ENCODE data around the gene GRHL1. TPM values are rescaled to one million over a fixed set of nuclear protein-coding genes. Genes with fewer than 3 reads are reported as not detected.

The GRHL1 gene
- total and polyA plus RNA-seq, 9 of the 15 experiments (the other 6 are each of a cell fraction or from before 2014, with no cell fraction given) = 1.7 to 6.1 (median 4.7) TPM

DNA sequence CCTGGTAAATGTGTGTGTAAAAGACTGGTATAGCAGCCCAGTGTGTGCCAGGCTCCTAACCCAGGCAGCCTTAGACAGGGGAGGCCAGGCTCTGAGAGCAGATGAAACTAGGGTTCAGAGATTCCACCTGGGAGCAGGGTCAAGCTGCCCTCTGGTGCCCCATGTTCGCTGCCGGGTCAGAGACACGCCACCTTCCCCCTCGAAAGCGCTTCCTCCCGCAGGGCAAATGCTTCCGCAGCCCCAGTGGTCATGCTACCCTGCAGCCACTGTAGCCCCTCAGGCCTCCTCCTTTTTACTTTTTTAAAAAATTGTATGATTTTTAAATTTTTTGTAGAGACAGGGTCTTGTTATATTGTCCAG is 81.2 kb downstream of the GRHL1 start:
- CTCF ChIA-PET (ENCODE audit: low intra/inter-chr PET ratio) = no interaction called here
- in situ Hi-C loops (cut with MboI) = no loop called here

More for the DNA sequence above, 81.2 kb downstream of the GRHL1 start:
- DNase-seq (ENCODE audit: extremely low read depth in 1 of 4, low spot score in 3 of 4) (no peak), FAIRE-seq (no peak), ATAC-seq (no peak)
- no peaks in the 10 kb centered on the region for H3K9me3 ChIP-seq (replicated peaks; ENCODE audit: control insufficient read depth, insufficient read depth, low read depth, low read length)
- H3K79me2 ChIP-seq (ENCODE audit: control insufficient read depth, insufficient read depth, low read length) = peaks cover 55% of the 10 kb centered on the region
- TF ChIP-seq NRF1 (conservative IDR thresholded peaks at IDR 0.05 in 1 of 2, IDR thresholded peaks at IDR 0.05 in 1 of 2) (no peak), ZNF655 (CRISPR knock-in tag; IDR thresholded peaks at IDR 0.05) (no peak), POLR2AphosphoS2 (IDR thresholded peaks at IDR 0.05; ENCODE audit: low read length) (no peak), CCAR2 (IDR thresholded peaks at IDR 0.05; ENCODE audit: low read depth, low read length) (no peak), ZNF143 (CRISPR knock-in tag; IDR thresholded peaks at IDR 0.05) (no peak), HBP1 (CRISPR knock-in tag; IDR thresholded peaks at IDR 0.05) (no peak), CBX8 (IDR thresholded peaks at IDR 0.05; ENCODE audit: borderline replicate concordance, extremely low read depth, low read depth, low read length, poor library complexity, severe bottlenecking) (no peak), ZBTB9 (CRISPR knock-in tag; IDR thresholded peaks at IDR 0.05) (no peak), PHF21A (IDR thresholded peaks at IDR 0.05; ENCODE audit: borderline replicate concordance, low read depth) (no peak), ZKSCAN8 (CRISPR knock-in tag; IDR thresholded peaks at IDR 0.05) (no peak), MTF1 (CRISPR knock-in tag; IDR thresholded peaks at IDR 0.05; ENCODE audit: borderline replicate concordance) (no peak)
- intact Hi-C loops (cut with micrococcal nuclease) = no loop called here
- no peaks in the 10 kb centered on the region; a peak in 1 of 5 replicates for H3K27me3 ChIP-seq (ENCODE audit: control insufficient read depth in 2 of 2, insufficient read depth in 2 of 2, low read length in 2 of 2)
- no peaks in the 10 kb centered on the region for H3K9me1 ChIP-seq (ENCODE audit: control insufficient read depth, insufficient read depth, low read length)
- peaks cover 43 to 82% of the 10 kb centered on the region in 2 experiments for H3K4me1 ChIP-seq (replicated peaks in 1 of 2; ENCODE audit: control insufficient read depth in 2 of 2, insufficient read depth in 2 of 2, low read length in 2 of 2)
- H3K36me3 ChIP-seq (ENCODE audit: control insufficient read depth, insufficient read depth, low read length) = 0 out of 3 replicates have a peak, but pooled peaks cover 4% of the 10 kb centered on the region
- H2AFZ ChIP-seq (ENCODE audit: low read depth, low read length) = no peak overlapping the region
- no peaks in the 10 kb centered on the region for H4K20me1 ChIP-seq (replicated peaks; ENCODE audit: control insufficient read depth, insufficient read depth, low read length)
- no peak overlapping the region for H3K4me3 ChIP-seq
- WGBS (ENCODE audit: insufficient coverage, low coverage, missing lambda C conversion rate) = 81% methylated on average over 6 of the region's 7 CpGs
- H3K9ac ChIP-seq (ENCODE audit: insufficient read depth in 1 of 2, low read depth in 2 of 2, low read length in 2 of 2) = peak overlapping the region; percentile 86 to 91; a peak in 3 of 4 replicates
- POLR2A ChIA-PET = interaction anchor here (1.3 kb wide), 1 partner anchor 11 kb away, joined by 5 read pairs; no protein-coding TSS in a partner anchor
- peak overlapping the region; percentile 51; the same call in 1 of the 3 replicates for H3K27ac ChIP-seq (ENCODE audit: extremely low read depth, low read depth, low read length)
- H3K4me2 ChIP-seq (ENCODE audit: insufficient read depth, low read length) = 0 out of 2 replicates have a peak overlapping the region, but pooled peaks have one; percentile 15
- BruUV-seq (replicated peaks) = no TSS peak

All from K562 (cell line).